Large intestine (tissue), 3 donors: ENCODE data around the gene RNF151. TPM values are rescaled to one million over a fixed set of nuclear protein-coding genes. Genes with fewer than 3 reads are reported as not detected.
"Not testable (repeated sequence)": the region's sequence is repeated elsewhere in the genome, so short reads cannot be mapped to it uniquely, and the experiment has no call there.

Experiments used
- DNase-seq, 2 donors: peaks; one replicate each; pipeline versions ENCODE4 v3.0.0 to v3.0.0-alpha.2; 2013
- H3K27ac ChIP-seq: one replicate; pipeline ENCODE4 v1.5.1; 2013; ENCODE audit warnings: low read length
- H3K27me3 ChIP-seq: 2 replicates; pipeline ENCODE4 v1.6.1; 2013; ENCODE audit warnings: low read length; ENCODE audit not compliant: control insufficient read depth, insufficient read depth
- H3K36me3 ChIP-seq: 2 replicates; pipeline ENCODE4 v1.6.1; 2013; ENCODE audit warnings: low read length; ENCODE audit not compliant: control insufficient read depth, insufficient read depth
- H3K4me1 ChIP-seq: one replicate; pipeline ENCODE4 v1.6.1; 2013; ENCODE audit warnings: low read length; ENCODE audit not compliant: control insufficient read depth, insufficient read depth
- H3K4me3 ChIP-seq: one replicate; pipeline ENCODE4 v1.5.1; 2013; ENCODE audit warnings: low read length
- H3K9me3 ChIP-seq: one replicate; pipeline ENCODE4 v1.6.1; 2013; ENCODE audit warnings: mild to moderate bottlenecking, low read depth, low read length, moderate library complexity; ENCODE audit not compliant: control insufficient read depth
- WGBS: methylation state at CpG from one replicate; pipeline ENCODE4 v1.1.5; 2013; ENCODE audit warnings: low lambda C conversion rate; ENCODE audit not compliant: insufficient coverage; 5-methylcytosine and 5-hydroxymethylcytosine counted together
- polyA plus RNA-seq: library from polyadenylated mRNA; unstranded; fragments of 120-200 nt; gene quantifications from one replicate; pipeline ENCODE4 v1.2.1, GENCODE V29; 2013

RNF151 gene
- polyA plus RNA-seq, 1 donor = 0.09 TPM

- peaks cover 41% of the 10 kb centered on the region for H3K4me1 ChIP-seq
- not testable (repeated sequence) for H3K9me3 ChIP-seq, H3K27me3 ChIP-seq, H3K4me3 ChIP-seq
- peaks cover 19% of the 10 kb centered on the region for H3K36me3 ChIP-seq
- DNase-seq = peak in 1 of 2 donors; percentile 65
- peak overlapping the region; percentile 96 for H3K27ac ChIP-seq
- WGBS = no CpG with 5 or more reads among the region's 8 CpGs
Measured at GRCh38 chr16:1939833-1940232, 26.8 kb upstream of the RNF151 start.

- Histone ChIP-seq H3K27me3 (no peaks in the 10 kb centered on the region), H3K36me3 (peaks cover 19% of the 10 kb centered on the region), H3K27ac (peak overlapping the region; percentile 96), H3K4me3 (peak overlapping the region; percentile 96), H3K9me3 (peaks cover 2% of the 10 kb centered on the region), H3K4me1 (peaks cover 41% of the 10 kb centered on the region)
- no CpG with 5 or more reads among the region's 23 CpGs for WGBS
- DNase-seq = peak; percentile 77 to 88
Measured at GRCh38 chr16:1940273-1941161, 26.1 kb upstream of the RNF151 start.

GRCh38 chr16:1941162-1942046 is 25.3 kb upstream of the RNF151 start:
- no peak for DNase-seq
- Histone ChIP-seq H3K4me1 (peaks cover 41% of the 10 kb centered on the region), H3K9me3 (peaks cover 2% of the 10 kb centered on the region), H3K4me3 (peak overlapping the region; percentile 96), H3K27me3 (no peaks in the 10 kb centered on the region), H3K36me3 (peaks cover 19% of the 10 kb centered on the region), H3K27ac (peak overlapping the region; percentile 96)
- no CpG with 5 or more reads among the region's 30 CpGs for WGBS

- peaks cover 41% of the 10 kb centered on the region for H3K4me1 ChIP-seq
- WGBS = no CpG with 5 or more reads among the region's 17 CpGs
Measured at GRCh38 chr16:1942047-1942809, 24.4 kb upstream of the RNF151 start.

GRCh38 chr16:1942810-1943726 is 23.6 kb upstream of the RNF151 start, which contains the start of gene MSRB1:
Gene MSRB1, minus strand, starts transcription at chr16:1943199. Its CDS starts 43 bp downstream, at chr16:1943156.
- Histone ChIP-seq H3K4me3 (peak within 1 kb of the TSS; percentile 96), H3K36me3 (peaks cover 17% of the 10 kb centered on the region), H3K4me1 (peaks cover 41% of the 10 kb centered on the region), H3K27me3 (no peaks in the 10 kb centered on the region), H3K27ac (peak within 1 kb of the TSS; percentile 96), H3K9me3 (peaks cover 2% of the 10 kb centered on the region)
- WGBS = 20% methylated on average over 1 of the region's 77 CpGs
- peak; percentile 99 for DNase-seq

More at GRCh38 chr16:1942047-1942809, 24.4 kb upstream of the RNF151 start:
- peaks cover 2% of the 10 kb centered on the region for H3K9me3 ChIP-seq
- H3K4me3 ChIP-seq = peak overlapping the region; percentile 96
- peak overlapping the region; percentile 96 for H3K27ac ChIP-seq
- no peaks in the 10 kb centered on the region for H3K27me3 ChIP-seq
- peaks cover 17% of the 10 kb centered on the region for H3K36me3 ChIP-seq
- peak in 1 of 2 donors; percentile 41 for DNase-seq

GRCh38 chr16:1944612-1945199 is 21.9 kb upstream of the RNF151 start:
- H3K4me3 ChIP-seq = no peak overlapping the region
- DNase-seq = no peak
- H3K9me3 ChIP-seq = peaks cover 2% of the 10 kb centered on the region
- H3K36me3 ChIP-seq = peaks cover 4% of the 10 kb centered on the region
- WGBS = no CpG with 5 or more reads among the region's 21 CpGs
- H3K27me3 ChIP-seq = no peaks in the 10 kb centered on the region
- peaks cover 28% of the 10 kb centered on the region for H3K4me1 ChIP-seq
- H3K27ac ChIP-seq = no peak overlapping the region

GRCh38 chr16:1945559-1946391 is 20.9 kb upstream of the RNF151 start:
- H3K4me3 ChIP-seq = no peak overlapping the region
- no peaks in the 10 kb centered on the region for H3K36me3 ChIP-seq
- DNase-seq = no peak
- peaks cover 18% of the 10 kb centered on the region for H3K4me1 ChIP-seq
- WGBS = no CpG with 5 or more reads among the region's 19 CpGs
- no peaks in the 10 kb centered on the region for H3K27me3 ChIP-seq
- peaks cover 2% of the 10 kb centered on the region for H3K9me3 ChIP-seq
- H3K27ac ChIP-seq = no peak overlapping the region

GRCh38 chr16:1946495-1947368 is 19.9 kb upstream of the RNF151 start:
- WGBS = no CpG with 5 or more reads among the region's 38 CpGs
- no peaks in the 10 kb centered on the region for H3K36me3 ChIP-seq

More at GRCh38 chr16:1946495-1947368, 19.9 kb upstream of the RNF151 start:
- Histone ChIP-seq H3K9me3 (peaks cover 2% of the 10 kb centered on the region), H3K27ac (no peak overlapping the region), H3K27me3 (no peaks in the 10 kb centered on the region), H3K4me3 (no peak overlapping the region), H3K4me1 (peaks cover 8% of the 10 kb centered on the region)
- DNase-seq = no peak
